Naive thymus-derived CD8-positive, alpha-beta T cell (primary cell): ENCODE measurements around the gene SRRD. TPM values are rescaled to one million over a fixed set of nuclear protein-coding genes. Genes with fewer than 3 reads are reported as not detected.

ENCODE experiments used
- ATAC-seq, 2 donors: fragments of 150-1000 bp; cut with Tn5 transposase in 1 of 2; sonication (Bioruptor Pico), chemical (Tn5 transposase) in 1 of 2; 1 replicate in 1 of 2; 2 replicates in 1 of 2; pipeline ENCODE4 v1.10.0; 2021; ENCODE audit warnings: mild to moderate bottlenecking in 2 of 2, moderate library complexity in 2 of 2
- POLR2A ChIA-PET: fragments of 350-600 bp; sonication (Branson Sonifier 250); formaldehyde crosslinking; loops from one replicate; lab custom pipeline; 2021; ENCODE audit warnings: antibody characterized with exemption; lab: Charles Lee
- DNase-seq, 10 donors: peaks; one replicate each; pipeline versions ENCODE4 v3.0.0 to v3.0.0-alpha.2; 2020 to 2022
- H3K27ac Mint-ChIP-seq, 10 donors: one replicate each; pipeline ENCODE4 v1.8.0; 2020 to 2022; ENCODE audit warnings: mild to moderate bottlenecking in 10 of 10, mixed read lengths in 10 of 10, moderate library complexity in 4 of 10, inconsistent platforms in 1 of 10
- H3K27me3 Mint-ChIP-seq, 5 donors: one replicate each; pipeline ENCODE4 v1.8.0; 2021 to 2022; ENCODE audit warnings: mixed read lengths in 5 of 5
- H3K36me3 Mint-ChIP-seq, 3 donors: one replicate each; pipeline ENCODE4 v1.8.0; 2020 to 2022; ENCODE audit warnings: mixed read lengths in 3 of 3, mild to moderate bottlenecking in 2 of 3, inconsistent platforms in 1 of 3
- H3K4me1 Mint-ChIP-seq, 4 donors: one replicate each; pipeline ENCODE4 v1.8.0; 2021 to 2022; ENCODE audit warnings: mixed read lengths in 4 of 4
- H3K4me3 Mint-ChIP-seq, 10 donors: one replicate each; pipeline ENCODE4 v1.8.0; 2020 to 2022; ENCODE audit warnings: mild to moderate bottlenecking in 10 of 10, mixed read lengths in 10 of 10, moderate library complexity in 6 of 10, inconsistent platforms in 1 of 10
- H3K9me3 Mint-ChIP-seq, 9 donors: one replicate each; pipeline ENCODE4 v1.8.0; 2020 to 2022; ENCODE audit warnings: mixed read lengths in 9 of 9, mild to moderate bottlenecking in 3 of 9, inconsistent platforms in 1 of 9, moderate library complexity in 1 of 9
- polyA plus RNA-seq, 3 donors: library from polyadenylated mRNA; unstranded; fragments of 300-500 nt; fragmentation: Illumina TruSeq; gene quantifications; one replicate each; pipeline ENCODE4 v1.2.3, GENCODE V29; 2021
- total RNA-seq, 8 experiments: library from RNA in 2 of 8; stranded (reverse) in 2 of 8; gene quantifications; one replicate each; pipeline ENCODE4 v1.2.3 and lab custom pipeline; 2021 to 2026

SRRD gene
- total and polyA plus RNA-seq, 5 experiments from 2014 or later = 17.1 to 27.0 (median 21.4) TPM

DNA sequence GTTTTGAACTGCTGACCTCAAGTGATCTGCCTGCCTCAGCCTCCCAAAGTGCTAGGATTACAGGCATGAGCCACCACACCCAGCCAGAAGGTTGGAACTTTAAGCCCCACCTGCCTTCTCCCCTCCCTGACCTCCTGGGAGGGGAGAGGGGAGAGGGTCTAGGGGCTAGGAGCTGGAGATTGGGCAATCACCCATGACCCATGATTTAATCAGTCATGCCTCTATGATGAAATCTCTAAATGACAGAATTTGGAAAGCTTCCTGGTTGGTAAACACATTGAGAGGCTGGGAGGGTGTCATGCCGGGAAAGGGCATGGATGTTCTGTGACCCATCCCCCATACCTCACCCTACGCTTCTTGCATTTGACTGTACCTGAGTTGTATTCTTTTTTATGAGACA is 45.7 kb downstream of the SRRD start:
- H3K36me3 Mint-ChIP-seq = peaks cover 0 to 95% (median 29%) of the 10 kb centered on the region in 3 donors
- peaks cover 0 to 10% (median 7%) of the 10 kb centered on the region in 4 donors for H3K4me1 Mint-ChIP-seq
- DNase-seq = no peak
- peak overlapping the region in 3 of 10 donors; percentile 14 to 34 (median 29) for H3K27ac Mint-ChIP-seq
- no peak overlapping the region for H3K4me3 Mint-ChIP-seq
- no peaks in the 10 kb centered on the region for H3K27me3 Mint-ChIP-seq
- no peaks in the 10 kb centered on the region for H3K9me3 Mint-ChIP-seq
- no peak for ATAC-seq
- POLR2A ChIA-PET = interaction anchor here (0.6 to 1.0 kb wide), 2 partner anchors 12 to 28 kb away, joined by 4 to 6 read pairs; no protein-coding TSS in a partner anchor

DNA sequence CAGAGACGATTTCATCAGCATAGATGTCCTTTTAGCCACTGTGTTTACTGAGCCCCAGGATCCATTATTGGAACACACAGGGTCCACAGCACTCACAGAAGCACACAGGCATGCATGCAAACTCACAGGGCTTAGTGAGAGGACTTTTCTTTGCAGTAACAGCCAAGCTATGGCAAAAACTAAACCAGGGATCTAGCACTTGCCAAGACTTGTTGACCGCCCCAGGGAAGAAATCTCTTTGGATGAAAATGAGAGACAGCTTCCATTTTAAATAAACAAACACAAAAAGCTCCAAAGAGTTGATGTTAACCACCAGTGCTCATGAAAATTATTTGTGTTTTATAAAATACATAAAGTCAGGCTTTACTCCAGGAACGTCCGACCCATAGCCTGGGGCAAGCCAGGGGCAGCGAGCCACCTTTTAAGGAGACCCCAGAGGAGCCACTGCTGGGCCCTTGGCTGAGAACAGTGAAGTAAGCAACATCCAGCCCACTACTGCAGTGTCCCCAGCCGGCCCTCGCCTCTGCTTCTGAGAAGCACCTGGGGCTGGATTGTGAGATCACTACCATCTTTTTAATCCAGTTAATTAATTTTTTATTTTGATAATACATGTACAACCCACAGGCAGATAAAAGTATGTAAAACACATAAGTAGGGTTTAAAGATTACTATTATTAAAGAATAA is 50.6 kb downstream of the SRRD start:
- Mint-ChIP-seq H3K27me3 (no peaks in the 10 kb centered on the region), H3K4me1 (peaks cover 15 to 37% (median 28%) of the 10 kb centered on the region in 4 donors), H3K9me3 (no peaks in the 10 kb centered on the region), H3K36me3 (peaks cover 0 to 91% (median 14%) of the 10 kb centered on the region in 3 donors), H3K4me3 (no peak overlapping the region), H3K27ac (peak overlapping the region in 8 of 10 donors; percentile 39 to 89 (median 76))
- DNase-seq (no peak), ATAC-seq (no peak)
- POLR2A ChIA-PET = interaction anchor here (1.4 kb wide), 1 partner anchor 109 kb away, joined by 3 read pairs; no protein-coding TSS in a partner anchor

- Mint-ChIP-seq H3K9me3 (no peaks in the 10 kb centered on the region), H3K4me1 (peaks cover 15 to 38% (median 29%) of the 10 kb centered on the region in 4 donors), H3K27me3 (no peaks in the 10 kb centered on the region), H3K27ac (peak overlapping the region in 9 of 10 donors; percentile 26 to 89 (median 80)), H3K36me3 (peaks cover 0 to 91% (median 10%) of the 10 kb centered on the region in 3 donors), H3K4me3 (peak overlapping the region in 4 of 10 donors; percentile 26 to 57 (median 40))
- ATAC-seq (peak in 1 of 2 donors; percentile 60), DNase-seq (no peak)
- POLR2A ChIA-PET = interaction anchor here (0.6 to 1.4 kb wide), 2 partner anchors 44 to 108 kb away, joined by 3 to 4 read pairs; no protein-coding TSS in a partner anchor
Measured at GRCh38 chr22:26534874-26535602, 51.4 kb downstream of the SRRD start.

DNA sequence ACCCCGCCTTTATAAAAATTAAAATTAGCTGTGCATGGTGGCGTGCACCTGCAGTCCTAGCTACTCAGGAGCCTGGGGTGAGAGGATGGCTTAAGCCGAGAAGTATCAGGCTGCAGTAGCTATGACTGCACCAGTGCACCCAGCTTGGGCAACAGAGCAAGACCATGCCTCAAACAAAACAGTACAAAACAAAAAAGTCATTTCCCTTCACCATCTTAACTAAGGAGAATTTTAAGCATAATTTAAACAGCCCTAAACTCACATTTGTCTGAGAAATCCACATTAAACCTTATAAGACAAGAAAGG is 51.9 kb downstream of the SRRD start:
- DNase-seq (no peak), ATAC-seq (no peak)
- Mint-ChIP-seq H3K4me1 (peaks cover 15 to 42% (median 29%) of the 10 kb centered on the region in 4 donors), H3K9me3 (no peaks in the 10 kb centered on the region), H3K36me3 (peaks cover 0 to 91% (median 10%) of the 10 kb centered on the region in 3 donors), H3K27ac (peak overlapping the region in 9 of 10 donors; percentile 26 to 89 (median 80)), H3K4me3 (peak overlapping the region in 4 of 10 donors; percentile 26 to 57 (median 40)), H3K27me3 (no peaks in the 10 kb centered on the region)
- POLR2A ChIA-PET = interaction anchor here (0.6 kb wide), 1 partner anchor 43 kb away, joined by 4 read pairs; no protein-coding TSS in a partner anchor

DNA sequence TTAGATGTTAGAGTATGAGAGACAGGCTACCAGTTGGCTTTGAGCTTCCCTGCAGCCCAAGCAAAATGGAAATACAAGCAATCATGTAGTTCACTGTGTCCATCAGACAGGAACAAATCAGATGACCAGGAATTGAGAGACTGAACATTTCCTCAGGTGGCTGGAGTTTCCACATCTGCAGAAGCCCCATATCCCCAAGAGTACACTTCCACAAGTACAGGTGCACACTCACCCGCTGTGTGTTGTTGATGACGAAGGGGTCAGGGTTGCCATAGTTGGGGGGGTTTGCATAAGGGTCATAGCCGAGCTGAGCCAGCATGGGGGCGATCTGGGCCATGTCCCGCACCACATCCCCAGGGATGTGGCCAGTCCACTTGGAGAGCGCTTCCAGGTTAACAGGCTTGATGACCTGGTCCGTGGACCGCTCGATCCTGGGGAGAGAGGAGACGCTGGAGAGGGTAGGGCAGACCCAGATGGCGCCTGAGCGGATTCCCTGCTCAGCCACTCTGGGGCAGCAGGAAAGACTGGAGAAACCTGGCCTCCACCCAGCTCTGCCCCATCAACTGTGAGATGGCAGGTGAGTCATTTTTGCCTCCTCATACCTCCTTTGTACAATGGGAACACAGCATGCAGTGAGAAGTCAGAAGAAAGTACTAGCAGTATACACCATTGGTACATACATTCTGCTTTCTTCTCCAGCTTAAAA is 52.5 kb downstream of the SRRD start:
- ATAC-seq (no peak), DNase-seq (no peak)
- Mint-ChIP-seq H3K27ac (peak overlapping the region in 8 of 10 donors; percentile 3 to 89 (median 76)), H3K27me3 (no peaks in the 10 kb centered on the region), H3K9me3 (no peaks in the 10 kb centered on the region), H3K4me1 (peaks cover 15 to 40% (median 29%) of the 10 kb centered on the region in 4 donors), H3K4me3 (no peak overlapping the region), H3K36me3 (peaks cover 0 to 86% (median 10%) of the 10 kb centered on the region in 3 donors)
- POLR2A ChIA-PET = interaction anchor here (1.1 kb wide), 1 partner anchor 22 kb away, joined by 3 read pairs; no protein-coding TSS in a partner anchor

- Mint-ChIP-seq H3K4me3 (no peak overlapping the region), H3K36me3 (peaks cover 0 to 81% (median 5%) of the 10 kb centered on the region in 3 donors), H3K27ac (peak overlapping the region in 4 of 10 donors; percentile 11 to 89 (median 32)), H3K27me3 (no peaks in the 10 kb centered on the region), H3K4me1 (peaks cover 15 to 40% (median 29%) of the 10 kb centered on the region in 4 donors), H3K9me3 (no peaks in the 10 kb centered on the region)
- POLR2A ChIA-PET = interaction anchor here (1.1 kb wide), 1 partner anchor 22 kb away, joined by 3 read pairs; no protein-coding TSS in a partner anchor
- no peak for ATAC-seq
- DNase-seq = no peak
Measured at GRCh38 chr22:26536762-26537134, 53.1 kb downstream of the SRRD start.

DNA sequence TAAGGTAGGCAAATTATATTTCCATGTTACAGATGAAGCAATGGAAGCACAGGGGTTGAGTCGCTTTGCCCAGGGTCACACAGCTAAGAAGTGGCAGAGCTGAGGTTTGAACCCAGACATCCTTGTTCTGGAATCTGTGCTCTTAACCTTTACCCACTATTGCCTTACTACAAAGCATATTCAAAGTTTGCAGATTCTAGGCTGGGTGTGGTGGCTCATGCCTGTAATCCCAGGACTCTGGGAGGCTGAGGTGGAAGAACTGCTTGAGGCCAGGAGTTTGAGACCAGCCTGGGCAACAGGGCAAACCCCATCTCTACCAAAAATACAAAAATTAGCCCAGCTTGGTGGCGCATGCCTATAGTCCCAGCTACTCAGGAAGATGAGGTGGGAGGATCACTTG is 56.4 kb downstream of the SRRD start:
- H3K36me3 Mint-ChIP-seq = peaks cover 0 to 68% (median 4%) of the 10 kb centered on the region in 3 donors
- H3K4me3 Mint-ChIP-seq = no peak overlapping the region
- H3K9me3 Mint-ChIP-seq = no peaks in the 10 kb centered on the region
- ATAC-seq (no peak), DNase-seq (no peak)
- H3K27ac Mint-ChIP-seq = peak overlapping the region in 2 of 10 donors; percentile 15 to 50
- POLR2A ChIA-PET = no interaction called here
- H3K4me1 Mint-ChIP-seq = peaks cover 18 to 60% (median 47%) of the 10 kb centered on the region in 4 donors
- H3K27me3 Mint-ChIP-seq = no peaks in the 10 kb centered on the region

- Mint-ChIP-seq H3K9me3 (no peaks in the 10 kb centered on the region), H3K27me3 (no peaks in the 10 kb centered on the region), H3K36me3 (peaks cover 0 to 60% (median 4%) of the 10 kb centered on the region in 3 donors), H3K27ac (peak overlapping the region in 1 of 10 donors; percentile 25), H3K4me3 (no peak overlapping the region), H3K4me1 (peaks cover 15 to 56% (median 46%) of the 10 kb centered on the region in 4 donors)
- DNase-seq = no peak
- POLR2A ChIA-PET = interaction anchor here (1.0 kb wide), 1 partner anchor 26 kb away, joined by 3 read pairs; no protein-coding TSS in a partner anchor
- ATAC-seq = no peak
Measured at GRCh38 chr22:26541167-26541819, 57.6 kb downstream of the SRRD start.

GRCh38 chr22:26542831-26543230 is 59.2 kb downstream of the SRRD start:
- ATAC-seq (peak in 1 of 2 donors; percentile 32), DNase-seq (peak in 1 of 10 donors; percentile 1)
- Mint-ChIP-seq H3K4me3 (peak overlapping the region in 2 of 10 donors; percentile 38 to 40), H3K27me3 (no peaks in the 10 kb centered on the region), H3K9me3 (no peaks in the 10 kb centered on the region), H3K4me1 (peaks cover 19 to 65% (median 54%) of the 10 kb centered on the region in 4 donors), H3K36me3 (peaks cover 0 to 54% (median 7%) of the 10 kb centered on the region in 3 donors), H3K27ac (peak overlapping the region; percentile 48 to 93 (median 85))
- POLR2A ChIA-PET = interaction anchor here (1.5 kb wide), 1 partner anchor 12 kb away, joined by 6 read pairs; no protein-coding TSS in a partner anchor
